Stimulated activated CD4-positive, alpha-beta T cell treated with anti-CD3 and anti-CD28 coated beads, Interleukin-1b, Interleukin-23, amount 100 ng/mL, for 24 hours (primary cell): Measurements from ENCODE around the gene TMEM238L.

Experiments
- DNase-seq, 4 experiments: peaks; one replicate each; pipeline ENCODE4 v3.0.0-alpha.2; 2020; ENCODE audit warnings: low read depth in 4 of 4, low spot score in 1 of 4

Gene TMEM238L

DNA sequence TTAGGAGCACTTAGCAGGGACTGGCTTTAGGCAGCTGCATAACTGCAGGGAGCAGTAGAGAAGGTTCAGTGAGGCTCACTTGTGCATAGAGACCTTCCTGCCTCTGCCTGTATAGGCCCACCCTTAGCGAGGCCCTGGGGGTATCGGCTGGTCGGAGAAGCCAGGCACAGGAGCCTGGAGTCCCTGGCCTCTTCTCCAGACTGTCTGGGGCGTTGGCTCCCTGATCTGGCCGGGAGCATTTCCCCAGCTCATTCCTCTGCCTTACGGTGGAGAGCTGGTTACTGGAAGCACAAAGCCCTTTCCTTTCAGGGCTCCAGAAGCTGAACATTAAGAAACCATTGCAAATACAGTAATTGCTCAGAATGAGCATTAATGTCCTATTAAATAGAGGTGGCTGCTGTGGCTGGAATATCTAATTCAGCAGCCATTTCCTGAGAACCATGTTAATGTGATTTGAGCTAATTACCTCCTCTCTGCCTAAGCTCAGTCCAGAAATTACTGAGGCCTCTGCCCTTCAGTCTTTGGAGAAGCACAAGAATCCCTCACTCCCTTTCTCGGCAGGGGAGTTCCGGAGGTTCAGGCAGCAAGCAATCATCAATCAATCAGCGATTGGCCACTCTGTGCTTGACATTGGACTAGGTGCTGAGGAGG, 55.2 kb downstream of the TMEM238L start:
- DNase-seq, result no peak

DNA sequence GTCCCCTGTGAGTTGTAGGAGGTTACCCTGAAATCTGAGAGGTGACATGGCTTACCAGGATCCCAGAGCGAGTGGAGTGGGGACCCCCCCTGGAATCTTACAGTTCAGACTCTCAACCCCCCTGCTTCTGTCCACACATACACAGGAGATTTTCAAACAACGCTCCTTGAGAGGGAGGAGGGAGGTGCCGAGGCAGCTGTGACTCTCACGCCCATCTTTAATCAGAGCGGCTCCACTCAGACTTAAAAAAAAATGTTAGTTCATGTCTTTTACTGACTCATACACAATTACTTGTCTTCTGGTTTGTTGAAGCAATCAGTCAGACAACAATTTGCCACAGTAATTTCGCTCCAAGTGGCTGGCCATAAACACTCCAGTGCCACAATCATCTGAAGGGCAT, 58.7 kb downstream of the TMEM238L start:
- no peak for DNase-seq
